ENCODE data around the gene TAS2R1.

- TF ChIP-seq CTCF (IDR thresholded peaks at IDR 0.05) (no peak), EZH2 (IDR thresholded peaks at IDR 0.05; ENCODE audit: borderline replicate concordance, insufficient read depth, low read depth, low read length, poor library complexity, severe bottlenecking) (no peak)
Measured at GRCh38 chr5:9582406-9582805, 47.7 kb downstream of the TAS2R1 start.
